Skeletal muscle tissue (tissue), 4 donors: Measurements from ENCODE around the gene WNK2. TPM values are rescaled to one million over a fixed set of nuclear protein-coding genes. Genes with fewer than 3 reads are reported as not detected.

ENCODE experiments used
- H3K27ac ChIP-seq: one replicate; pipeline ENCODE4 v1.7.0; 2013; ENCODE audit warnings: mild to moderate bottlenecking, low read depth, low read length, inconsistent platforms
- H3K27me3 ChIP-seq, 3 donors: one replicate each; pipeline ENCODE4 v1.7.0; 2013; ENCODE audit warnings: low read length in 3 of 3; ENCODE audit not compliant: control insufficient read depth in 3 of 3, insufficient read depth in 3 of 3
- H3K36me3 ChIP-seq, 3 donors: one replicate each; pipeline ENCODE4 v1.7.0; 2013; ENCODE audit warnings: low read length in 3 of 3; ENCODE audit not compliant: control insufficient read depth in 3 of 3, insufficient read depth in 3 of 3
- H3K4me1 ChIP-seq, 3 donors: one replicate each; pipeline ENCODE4 v1.7.0; 2013; ENCODE audit warnings: low read length in 3 of 3, mild to moderate bottlenecking in 3 of 3; ENCODE audit not compliant: control insufficient read depth in 3 of 3, insufficient read depth in 3 of 3
- H3K4me3 ChIP-seq, 3 donors: one replicate each; pipeline ENCODE4 v1.7.0; 2013; ENCODE audit warnings: low read length in 3 of 3
- H3K9ac ChIP-seq, 3 donors: one replicate each; pipeline ENCODE4 v1.7.0; 2013; ENCODE audit warnings: low read length in 3 of 3, mild to moderate bottlenecking in 3 of 3, moderate library complexity in 2 of 3, low read depth in 1 of 3
- H3K9me3 ChIP-seq, 3 donors: one replicate each; pipeline ENCODE4 v1.7.0; 2013; ENCODE audit warnings: low read length in 3 of 3; ENCODE audit not compliant: control insufficient read depth in 3 of 3
- total RNA-seq: library from RNA; depleted of rRNA; stranded (reverse); fragments of >200 nt; gene quantifications from one replicate; pipeline ENCODE4 v1.2.3, GENCODE V29; 2014
- donor health status: Osteomylitis.

The WNK2 gene
- total RNA-seq, 1 donor from 2014 or later = 4.7 TPM

GRCh38 chr9:93262537-93263310, 78.8 kb downstream of the WNK2 start:
- H3K9me3 ChIP-seq = no peaks in the 10 kb centered on the region
- peak overlapping the region in 2 of 3 donors; percentile 30 to 75 for H3K9ac ChIP-seq
- no peak overlapping the region for H3K4me3 ChIP-seq
- peaks cover 25 to 62% (median 35%) of the 10 kb centered on the region in 3 donors for H3K4me1 ChIP-seq
- peaks cover 0 to 3% (median 0%) of the 10 kb centered on the region in 3 donors for H3K27me3 ChIP-seq
- H3K36me3 ChIP-seq = peaks cover 10 to 17% (median 15%) of the 10 kb centered on the region in 3 donors
- H3K27ac ChIP-seq = peak overlapping the region; percentile 32

GRCh38 chr9:93263334-93264229, 79.6 kb downstream of the WNK2 start:
- H3K9me3 ChIP-seq = no peaks in the 10 kb centered on the region
- H3K9ac ChIP-seq = peak overlapping the region in 1 of 3 donors; percentile 75
- H3K4me3 ChIP-seq = no peak overlapping the region
- H3K27ac ChIP-seq = no peak overlapping the region
- peaks cover 17 to 53% (median 27%) of the 10 kb centered on the region in 3 donors for H3K4me1 ChIP-seq
- peaks cover 0 to 3% (median 0%) of the 10 kb centered on the region in 3 donors for H3K27me3 ChIP-seq
- H3K36me3 ChIP-seq = peaks cover 16 to 24% (median 22%) of the 10 kb centered on the region in 3 donors

- Histone ChIP-seq H3K4me3 (no peak overlapping the region), H3K9ac (no peak overlapping the region), H3K27me3 (peaks cover 0 to 3% (median 0%) of the 10 kb centered on the region in 3 donors), H3K9me3 (no peaks in the 10 kb centered on the region), H3K4me1 (peaks cover 13 to 44% (median 23%) of the 10 kb centered on the region in 3 donors), H3K27ac (no peak overlapping the region), H3K36me3 (peaks cover 19 to 29% (median 27%) of the 10 kb centered on the region in 3 donors)
These were observed 80.6 kb downstream of the WNK2 start for GRCh38 chr9:93264338-93265125.

- Histone ChIP-seq H3K4me1 (peaks cover 13 to 42% (median 23%) of the 10 kb centered on the region in 3 donors), H3K4me3 (no peak overlapping the region), H3K36me3 (peaks cover 24 to 34% (median 27%) of the 10 kb centered on the region in 3 donors), H3K9me3 (no peaks in the 10 kb centered on the region), H3K27me3 (peaks cover 0 to 3% (median 0%) of the 10 kb centered on the region in 3 donors), H3K9ac (no peak overlapping the region), H3K27ac (no peak overlapping the region)
These were observed 81.5 kb downstream of the WNK2 start for GRCh38 chr9:93265301-93265971.

GRCh38 chr9:93265972-93266371, 82.0 kb downstream of the WNK2 start:
- H3K9ac ChIP-seq = peak overlapping the region in 1 of 3 donors; percentile 25
- H3K36me3 ChIP-seq = peaks cover 29 to 35% (median 29%) of the 10 kb centered on the region in 3 donors
- no peak overlapping the region for H3K27ac ChIP-seq
- H3K27me3 ChIP-seq = peaks cover 0 to 3% (median 0%) of the 10 kb centered on the region in 3 donors
- H3K4me1 ChIP-seq = peaks cover 13 to 37% (median 23%) of the 10 kb centered on the region in 3 donors
- H3K4me3 ChIP-seq = no peak overlapping the region
- no peaks in the 10 kb centered on the region for H3K9me3 ChIP-seq

- peaks cover 29 to 35% (median 29%) of the 10 kb centered on the region in 3 donors for H3K36me3 ChIP-seq
- H3K27me3 ChIP-seq = peaks cover 0 to 3% (median 0%) of the 10 kb centered on the region in 3 donors
- no peak overlapping the region for H3K9ac ChIP-seq
- no peaks in the 10 kb centered on the region for H3K9me3 ChIP-seq
- H3K4me1 ChIP-seq = peaks cover 13 to 31% (median 20%) of the 10 kb centered on the region in 3 donors
- no peak overlapping the region for H3K27ac ChIP-seq
- H3K4me3 ChIP-seq = no peak overlapping the region
These were observed 82.6 kb downstream of the WNK2 start for GRCh38 chr9:93266521-93267001.

GRCh38 chr9:93267091-93267541, 83.2 kb downstream of the WNK2 start:
- Histone ChIP-seq H3K27ac (no peak overlapping the region), H3K4me3 (no peak overlapping the region), H3K9me3 (no peaks in the 10 kb centered on the region), H3K9ac (no peak overlapping the region), H3K4me1 (peaks cover 9 to 26% (median 14%) of the 10 kb centered on the region in 3 donors), H3K36me3 (peaks cover 29 to 35% (median 29%) of the 10 kb centered on the region in 3 donors), H3K27me3 (peaks cover 0 to 3% (median 0%) of the 10 kb centered on the region in 3 donors)

- H3K27me3 ChIP-seq = peaks cover 0 to 3% (median 0%) of the 10 kb centered on the region in 3 donors
- peaks cover 29 to 35% (median 29%) of the 10 kb centered on the region in 3 donors for H3K36me3 ChIP-seq
These were observed 84.0 kb downstream of the WNK2 start for GRCh38 chr9:93267681-93268505.

More at GRCh38 chr9:93267681-93268505, 84.0 kb downstream of the WNK2 start:
- no peaks in the 10 kb centered on the region for H3K9me3 ChIP-seq
- H3K4me3 ChIP-seq = no peak overlapping the region
- H3K9ac ChIP-seq = no peak overlapping the region
- H3K27ac ChIP-seq = no peak overlapping the region
- peaks cover 2 to 18% (median 7%) of the 10 kb centered on the region in 3 donors for H3K4me1 ChIP-seq
